T-helper 22 cell (primary cell): ENCODE data around the gene MNT.

Experiments used
- DNase-seq: peaks from one replicate; pipeline ENCODE4 v3.0.0-alpha.2; 2020; ENCODE audit warnings: low read depth

MNT gene

GRCh38 chr17:2416010-2416734 lies 15.3 kb upstream of the MNT start:
- peak; percentile 63 for DNase-seq

GRCh38 chr17:2415081-2415480 lies 14.2 kb upstream of the MNT start:
- DNase-seq: no peak

GRCh38 chr17:2414446-2415064 lies 13.7 kb upstream of the MNT start:
- DNase-seq: no peak

- DNase-seq: no peak
These were observed 11.7 kb upstream of the MNT start for GRCh38 chr17:2412561-2413021.

GRCh38 chr17:2410951-2411350 lies 10.1 kb upstream of the MNT start:
- no peak for DNase-seq

GRCh38 chr17:2406903-2407790 lies 6.3 kb upstream of the MNT start:
- DNase-seq: no peak

GRCh38 chr17:2406271-2406902 lies 5.5 kb upstream of the MNT start:
- no peak for DNase-seq

GRCh38 chr17:2405247-2405926 lies 4.5 kb upstream of the MNT start:
- DNase-seq: no peak

- no peak for DNase-seq
These were observed 2.2 kb upstream of the MNT start for GRCh38 chr17:2403044-2403443.

GRCh38 chr17:2402544-2402943 lies 1.7 kb upstream of the MNT start:
- no peak for DNase-seq

GRCh38 chr17:2401426-2402221 lies 764 bp upstream of the MNT start:
- peak; percentile 99 for DNase-seq

- peak; percentile 31 for DNase-seq
These were observed 390 bp downstream of the MNT start for GRCh38 chr17:2400474-2400866.

- peak; percentile 92 for DNase-seq
These were observed 1.0 kb downstream of the MNT start for GRCh38 chr17:2399572-2400473.

GRCh38 chr17:2398655-2399571 lies 1.9 kb downstream of the MNT start:
- DNase-seq: peak; percentile 61

- DNase-seq: no peak
These were observed 2.7 kb downstream of the MNT start for GRCh38 chr17:2398182-2398581.

GRCh38 chr17:2397247-2398171 lies 3.4 kb downstream of the MNT start:
- no peak for DNase-seq

- peak; percentile 34 for DNase-seq
These were observed 4.2 kb downstream of the MNT start for GRCh38 chr17:2396568-2397246.
